WI38 (cell line): ENCODE measurements around the gene VAT1.

Source experiments
- H3K4me3 ChIP-seq: 2 replicates; pipeline ENCODE4 v1.5.1; 2011; ENCODE audit warnings: low read depth, mild to moderate bottlenecking, control low read depth, low read length
- TF ChIP-seq, protein P1 (sequence below): IDR thresholded peaks from 2 replicates; pipeline ENCODE4 v1.5.1; 2012; ENCODE audit warnings: low read depth, mild to moderate bottlenecking, control low read depth, low read length

The VAT1 gene

DNA sequence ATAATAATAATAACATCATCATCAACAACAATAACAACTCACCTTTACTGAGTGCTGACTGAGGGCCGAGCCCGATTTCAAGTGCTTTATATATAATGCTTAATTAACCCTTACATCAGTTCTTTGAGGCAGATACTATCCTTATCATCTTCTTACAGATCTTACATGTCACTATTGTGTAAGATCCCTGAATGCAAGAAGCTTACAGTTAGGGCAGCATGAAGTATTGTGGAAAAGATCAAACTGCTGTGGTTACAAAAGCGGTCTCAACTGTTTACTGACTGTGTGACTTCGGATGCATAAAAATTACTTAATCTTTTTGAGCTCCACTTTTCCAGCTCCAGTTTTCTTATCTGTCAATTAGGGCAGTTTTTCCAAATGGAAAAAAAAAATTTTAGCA lies 3.3 kb downstream of the VAT1 start:
- TF ChIP-seq, protein P1, sequence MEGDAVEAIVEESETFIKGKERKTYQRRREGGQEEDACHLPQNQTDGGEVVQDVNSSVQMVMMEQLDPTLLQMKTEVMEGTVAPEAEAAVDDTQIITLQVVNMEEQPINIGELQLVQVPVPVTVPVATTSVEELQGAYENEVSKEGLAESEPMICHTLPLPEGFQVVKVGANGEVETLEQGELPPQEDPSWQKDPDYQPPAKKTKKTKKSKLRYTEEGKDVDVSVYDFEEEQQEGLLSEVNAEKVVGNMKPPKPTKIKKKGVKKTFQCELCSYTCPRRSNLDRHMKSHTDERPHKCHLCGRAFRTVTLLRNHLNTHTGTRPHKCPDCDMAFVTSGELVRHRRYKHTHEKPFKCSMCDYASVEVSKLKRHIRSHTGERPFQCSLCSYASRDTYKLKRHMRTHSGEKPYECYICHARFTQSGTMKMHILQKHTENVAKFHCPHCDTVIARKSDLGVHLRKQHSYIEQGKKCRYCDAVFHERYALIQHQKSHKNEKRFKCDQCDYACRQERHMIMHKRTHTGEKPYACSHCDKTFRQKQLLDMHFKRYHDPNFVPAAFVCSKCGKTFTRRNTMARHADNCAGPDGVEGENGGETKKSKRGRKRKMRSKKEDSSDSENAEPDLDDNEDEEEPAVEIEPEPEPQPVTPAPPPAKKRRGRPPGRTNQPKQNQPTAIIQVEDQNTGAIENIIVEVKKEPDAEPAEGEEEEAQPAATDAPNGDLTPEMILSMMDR: no peak
- no peak overlapping the region for H3K4me3 ChIP-seq

- H3K4me3 ChIP-seq: no peak overlapping the region
- TF ChIP-seq, protein P1: no peak
Measured at GRCh38 chr17:43018008-43018853, 4.0 kb downstream of the VAT1 start.

DNA sequence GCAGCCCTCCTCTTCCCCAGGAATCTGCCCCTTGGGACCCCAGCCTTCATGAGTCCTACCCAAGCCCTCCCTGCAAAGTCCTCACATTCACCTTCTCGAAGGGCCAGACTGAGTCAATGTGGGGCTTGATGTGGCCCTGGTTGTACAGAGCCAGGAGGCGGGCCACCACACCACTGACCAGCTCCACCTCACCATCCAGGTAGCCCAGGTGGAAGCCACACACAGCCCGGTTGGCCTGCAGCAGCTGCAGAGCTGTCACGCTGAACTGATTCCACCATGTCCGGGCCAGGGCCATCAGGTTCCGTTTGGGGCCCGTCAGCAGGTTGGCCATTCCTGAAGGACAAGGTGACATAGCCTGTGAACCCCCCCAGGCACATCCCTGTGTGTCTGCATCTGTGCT lies 6.0 kb downstream of the VAT1 start:
- TF ChIP-seq, protein P1: no peak

DNA sequence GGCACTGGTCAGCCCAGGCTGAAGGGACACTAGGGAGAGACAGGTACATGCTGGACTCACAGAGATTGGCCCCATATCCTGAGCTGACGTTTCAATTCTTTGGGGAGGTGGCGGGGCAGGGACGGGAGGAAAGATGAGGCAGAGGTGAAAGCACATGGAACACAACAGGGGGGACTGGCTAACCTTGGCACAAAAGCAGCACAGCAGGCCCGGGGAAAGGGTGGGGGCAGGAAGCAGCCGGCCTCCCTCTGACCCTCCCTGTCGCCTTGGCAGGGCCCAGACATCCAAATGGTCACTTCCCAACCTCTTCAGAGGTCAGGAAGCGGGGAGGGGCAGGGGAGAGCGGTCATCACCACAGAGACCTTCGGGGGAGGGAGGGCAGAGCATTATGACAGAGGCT lies 6.6 kb downstream of the VAT1 start:
- H3K4me3 ChIP-seq: no peak overlapping the region
- TF ChIP-seq, protein P1: no peak

More for the DNA sequence above, 6.0 kb downstream of the VAT1 start:
- no peak overlapping the region for H3K4me3 ChIP-seq

- TF ChIP-seq, protein P1: no peak
- no peak overlapping the region for H3K4me3 ChIP-seq
Measured at GRCh38 chr17:43014649-43015542, 7.3 kb downstream of the VAT1 start.

GRCh38 chr17:43014020-43014648 lies 8.1 kb downstream of the VAT1 start:
- no peak overlapping the region for H3K4me3 ChIP-seq
- TF ChIP-seq, protein P1: no peak
